K562 (cell line): ENCODE results near the gene ARHGAP22. TPM values are rescaled to one million over a fixed set of nuclear protein-coding genes. Genes with fewer than 3 reads are reported as not detected.
A peak's percentile ranks its signal among the peaks of the same experiment; 100 is the strongest.

Source experiments
- ARID4B ChIP-seq: sonication (generic); formaldehyde crosslinking; IDR thresholded peaks from 2 replicates; pipeline ENCODE4 v1.8.0; 2022; ENCODE audit warnings: mild to moderate bottlenecking, missing genetic modification reagents
- CSDE1 ChIP-seq, 2 experiments: fragments of 450-650 bp; IDR thresholded peaks; 2 replicates each; pipeline ENCODE4 v1.6.1; 2016; ENCODE audit warnings: mild to moderate bottlenecking in 1 of 2
- GTF2E2 ChIP-seq: fragments of 200-800 bp; sonication (Bioruptor generic); IDR thresholded peaks from 2 replicates; pipeline ENCODE4 v1.6.1; 2016; ENCODE audit warnings: missing genetic modification characterization, missing compliant biosample characterization
- HDAC1 ChIP-seq, 2 experiments: fragments of 450-650 bp; IDR thresholded peaks; 2 replicates each; pipeline ENCODE4 v1.6.1; 2016 to 2017; ENCODE audit warnings: inconsistent platforms in 1 of 2, mild to moderate bottlenecking in 1 of 2, moderate library complexity in 1 of 2
- L3MBTL2 ChIP-seq: fragments of 450-650 bp; IDR thresholded peaks from 2 replicates; pipeline ENCODE4 v1.6.1; 2016; ENCODE audit warnings: mild to moderate bottlenecking, moderate library complexity
- MTA3 ChIP-seq: fragments of 450-650 bp; formaldehyde crosslinking; IDR thresholded peaks from 2 replicates; pipeline ENCODE4 v1.6.1; 2017; ENCODE audit warnings: mild to moderate bottlenecking, borderline replicate concordance
- NFIC ChIP-seq: fragments of 450-650 bp; IDR thresholded peaks from 2 replicates; pipeline ENCODE4 v1.6.1; 2017; ENCODE audit warnings: mild to moderate bottlenecking, inconsistent platforms
- NFYB ChIP-seq: IDR thresholded peaks from 2 replicates; pipeline ENCODE4 v1.6.1; 2011; ENCODE audit warnings: mild to moderate bottlenecking, moderate library complexity; ENCODE audit not compliant: insufficient read length; ENCODE audit errors: extremely low read depth
- NR4A1 ChIP-seq, 2 experiments: fragments of 250-450 bp in 1 of 2; fragments of 450-650 bp in 1 of 2; sonication (Bioruptor Pico) in 1 of 2; IDR thresholded peaks; 2 replicates each; pipeline versions ENCODE4 v1.4.0 to v1.6.1; 2016 to 2020; ENCODE audit warnings: mild to moderate bottlenecking in 2 of 2, missing compliant biosample characterization in 1 of 2, missing genetic modification characterization in 1 of 2, moderate library complexity in 1 of 2
- RFX5 ChIP-seq: IDR thresholded peaks from 2 replicates; pipeline ENCODE4 v1.6.1; 2011; ENCODE audit warnings: low read depth, mild to moderate bottlenecking, improper control_type of control experiment, low read length
- SIRT6 ChIP-seq: IDR thresholded peaks from one replicate; pipeline ENCODE4 v1.6.1; 2012; ENCODE audit warnings: low read depth, mild to moderate bottlenecking, control low read depth, inconsistent platforms, low read length, moderate library complexity
- SMAD4 ChIP-seq: fragments of 250-450 bp; sonication (Bioruptor Pico); conservative IDR thresholded peaks from 2 replicates; pipeline ENCODE4 v1.8.0; 2021; ENCODE audit warnings: inconsistent platforms, mild to moderate bottlenecking, moderate library complexity
- ZBTB49 ChIP-seq: sonication (generic); formaldehyde crosslinking; IDR thresholded peaks from 2 replicates; pipeline ENCODE4 v1.8.0; 2022; ENCODE audit warnings: missing genetic modification reagents, mild to moderate bottlenecking, borderline replicate concordance
- ZBTB5 ChIP-seq: fragments of 450-650 bp; IDR thresholded peaks from 2 replicates; pipeline ENCODE4 v1.6.1; 2017; ENCODE audit warnings: antibody characterized with exemption
- ZEB2 ChIP-seq: fragments of 450-650 bp; IDR thresholded peaks from 2 replicates; pipeline ENCODE4 v1.6.1; 2016
- ZNF436 ChIP-seq: fragments of 250-450, 450-650 bp; sonication (Bioruptor Pico); formaldehyde crosslinking; IDR thresholded peaks from 2 replicates; pipeline ENCODE4 v1.7.0; 2020; ENCODE audit warnings: mild to moderate bottlenecking
- polyA plus RNA-seq, 8 experiments: library from polyadenylated mRNA; depleted of rRNA in 4 of 8; stranded (reverse) in 5 of 8; unstranded in 3 of 8; fragments of >200 nt; fragmentation: Nextera tagmentation in 2 of 8; fragmentation: Illumina TruSeq in 1 of 8; extraction: Ambion mirVana in 2 of 8; extraction: Trizol in 1 of 8; gene quantifications; 2 replicates each; pipeline versions ENCODE4 v1.2.1 to v1.2.3, GENCODE V29; 2011 to 2014; ENCODE audit warnings: inconsistent platforms in 1 of 8, missing spikeins in 1 of 8
- total RNA-seq, 7 experiments: library from RNA; depleted of rRNA in 6 of 7; stranded (reverse); fragments of >200 nt in 6 of 7; fragmentation: Illumina TruSeq in 2 of 7; extraction: Trizol in 2 of 7; gene quantifications; 2 replicates each; pipeline versions ENCODE4 v1.2.1 to v1.2.3, GENCODE V29; 2011 to 2021; ENCODE audit warnings: low replicate concordance in 1 of 7
- TF ChIP-seq, protein P1 (sequence below): fragments of 450-650 bp; IDR thresholded peaks from 2 replicates; pipeline ENCODE4 v1.6.1; 2016; ENCODE audit warnings: borderline replicate concordance

Gene ARHGAP22
- total and polyA plus RNA-seq, 9 of the 15 experiments (the other 6 are each of a cell fraction or from before 2014, with no cell fraction given), result 1.3 to 28.1 (median 12.7) TPM

DNA sequence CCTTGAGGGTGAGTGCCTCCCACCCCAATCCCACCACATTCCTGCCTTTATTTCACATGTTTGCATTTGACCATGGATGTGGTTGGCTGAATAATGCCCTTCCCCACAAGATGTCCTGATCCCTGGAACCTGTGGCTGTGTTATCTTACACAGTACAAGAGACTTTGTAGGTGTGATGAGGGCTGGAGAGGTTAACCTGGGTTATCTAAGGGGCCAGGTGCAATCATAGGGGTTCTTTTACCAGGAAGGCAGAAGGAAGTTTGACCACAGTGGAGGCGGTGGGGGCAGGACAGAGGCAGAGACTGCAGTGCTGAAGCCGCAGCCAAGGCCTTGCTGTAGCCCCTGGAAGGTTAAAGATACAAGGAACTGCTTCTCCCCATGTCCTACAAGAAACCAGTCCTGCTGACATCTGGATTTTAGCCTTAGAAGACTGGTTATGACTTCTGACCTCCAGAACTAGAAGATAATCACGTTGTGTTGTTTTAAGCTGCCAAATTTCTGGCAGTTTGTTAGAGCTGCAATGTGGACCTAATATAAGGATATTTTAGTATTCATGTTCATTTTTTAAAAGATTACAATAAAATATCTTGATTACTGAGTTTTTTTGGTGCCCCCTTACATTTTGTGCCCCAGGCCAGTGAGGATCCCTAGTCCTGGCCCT is 136.6 kb downstream of the ARHGAP22 start (continued):
- TF ChIP-seq ZBTB5 (no peak), GTF2E2 (peak; percentile 58; the same call in 1 of the 2 replicates), MTA3 (peak; percentile 79; the same call in 1 of the 2 replicates), NFYB (no peak), RFX5 (no peak), NR4A1 (CRISPR knock-in tag; IDR thresholded peaks at IDR 0.05) (no peak), NR4A1 (tag; IDR thresholded peaks at IDR 0.05) (no peak), SMAD4 (CRISPR knock-in tag) (peak; percentile 87), CSDE1 (IDR thresholded peaks at IDR 0.05) (no peak), ZBTB49 (CRISPR knock-in tag) (no peak), ZEB2 (peak; percentile 99), NFIC (peak; percentile 70; the same call in 1 of the 2 replicates), HDAC1 (IDR thresholded peaks at IDR 0.05) (peak; percentile 40 to 83; a peak in 3 of 4 replicates), ZNF436 (CRISPR knock-in tag) (no peak), SIRT6 (no peak), ARID4B (CRISPR knock-in tag) (no peak), L3MBTL2 (peak; percentile 22; the same call in 1 of the 2 replicates)
- TF ChIP-seq, protein P1, sequence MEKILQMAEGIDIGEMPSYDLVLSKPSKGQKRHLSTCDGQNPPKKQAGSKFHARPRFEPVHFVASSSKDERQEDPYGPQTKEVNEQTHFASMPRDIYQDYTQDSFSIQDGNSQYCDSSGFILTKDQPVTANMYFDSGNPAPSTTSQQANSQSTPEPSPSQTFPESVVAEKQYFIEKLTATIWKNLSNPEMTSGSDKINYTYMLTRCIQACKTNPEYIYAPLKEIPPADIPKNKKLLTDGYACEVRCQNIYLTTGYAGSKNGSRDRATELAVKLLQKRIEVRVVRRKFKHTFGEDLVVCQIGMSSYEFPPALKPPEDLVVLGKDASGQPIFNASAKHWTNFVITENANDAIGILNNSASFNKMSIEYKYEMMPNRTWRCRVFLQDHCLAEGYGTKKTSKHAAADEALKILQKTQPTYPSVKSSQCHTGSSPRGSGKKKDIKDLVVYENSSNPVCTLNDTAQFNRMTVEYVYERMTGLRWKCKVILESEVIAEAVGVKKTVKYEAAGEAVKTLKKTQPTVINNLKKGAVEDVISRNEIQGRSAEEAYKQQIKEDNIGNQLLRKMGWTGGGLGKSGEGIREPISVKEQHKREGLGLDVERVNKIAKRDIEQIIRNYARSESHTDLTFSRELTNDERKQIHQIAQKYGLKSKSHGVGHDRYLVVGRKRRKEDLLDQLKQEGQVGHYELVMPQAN, result no peak
